HL-60 (cell line): ENCODE measurements around the gene C20orf96.

Experiments used
- CTCF ChIP-seq: IDR thresholded peaks from one replicate; pipeline ENCODE4 v1.5.1; 2011; ENCODE audit warnings: low read length, control low read depth, inconsistent platforms; ENCODE audit not compliant: insufficient read depth
- GABPA ChIP-seq: IDR thresholded peaks from 2 replicates; pipeline ENCODE4 v1.6.1; 2012; ENCODE audit warnings: low read depth
- POLR2AphosphoS5 ChIP-seq: IDR thresholded peaks from 2 replicates; pipeline ENCODE4 v1.6.1; 2012; ENCODE audit warnings: low read depth
- SPI1 ChIP-seq: IDR thresholded peaks from 2 replicates; pipeline ENCODE4 v1.6.1; 2012; ENCODE audit warnings: low read depth, mild to moderate bottlenecking, borderline replicate concordance
- TF ChIP-seq, protein P1 (sequence below): IDR thresholded peaks from 2 replicates; pipeline ENCODE4 v1.6.1; 2012; ENCODE audit warnings: low read depth; ENCODE audit not compliant: insufficient replicate concordance

- TF ChIP-seq CTCF (no peak), SPI1 (no peak), GABPA (no peak), POLR2AphosphoS5 (no peak)
- TF ChIP-seq, protein P1, sequence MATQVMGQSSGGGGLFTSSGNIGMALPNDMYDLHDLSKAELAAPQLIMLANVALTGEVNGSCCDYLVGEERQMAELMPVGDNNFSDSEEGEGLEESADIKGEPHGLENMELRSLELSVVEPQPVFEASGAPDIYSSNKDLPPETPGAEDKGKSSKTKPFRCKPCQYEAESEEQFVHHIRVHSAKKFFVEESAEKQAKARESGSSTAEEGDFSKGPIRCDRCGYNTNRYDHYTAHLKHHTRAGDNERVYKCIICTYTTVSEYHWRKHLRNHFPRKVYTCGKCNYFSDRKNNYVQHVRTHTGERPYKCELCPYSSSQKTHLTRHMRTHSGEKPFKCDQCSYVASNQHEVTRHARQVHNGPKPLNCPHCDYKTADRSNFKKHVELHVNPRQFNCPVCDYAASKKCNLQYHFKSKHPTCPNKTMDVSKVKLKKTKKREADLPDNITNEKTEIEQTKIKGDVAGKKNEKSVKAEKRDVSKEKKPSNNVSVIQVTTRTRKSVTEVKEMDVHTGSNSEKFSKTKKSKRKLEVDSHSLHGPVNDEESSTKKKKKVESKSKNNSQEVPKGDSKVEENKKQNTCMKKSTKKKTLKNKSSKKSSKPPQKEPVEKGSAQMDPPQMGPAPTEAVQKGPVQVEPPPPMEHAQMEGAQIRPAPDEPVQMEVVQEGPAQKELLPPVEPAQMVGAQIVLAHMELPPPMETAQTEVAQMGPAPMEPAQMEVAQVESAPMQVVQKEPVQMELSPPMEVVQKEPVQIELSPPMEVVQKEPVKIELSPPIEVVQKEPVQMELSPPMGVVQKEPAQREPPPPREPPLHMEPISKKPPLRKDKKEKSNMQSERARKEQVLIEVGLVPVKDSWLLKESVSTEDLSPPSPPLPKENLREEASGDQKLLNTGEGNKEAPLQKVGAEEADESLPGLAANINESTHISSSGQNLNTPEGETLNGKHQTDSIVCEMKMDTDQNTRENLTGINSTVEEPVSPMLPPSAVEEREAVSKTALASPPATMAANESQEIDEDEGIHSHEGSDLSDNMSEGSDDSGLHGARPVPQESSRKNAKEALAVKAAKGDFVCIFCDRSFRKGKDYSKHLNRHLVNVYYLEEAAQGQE: no peak
Observed at GRCh38 chr20:270517-270916, 20.0 kb downstream of the C20orf96 start.
